ENCODE results near the gene ZBTB46.

ZBTB46 gene

DNA sequence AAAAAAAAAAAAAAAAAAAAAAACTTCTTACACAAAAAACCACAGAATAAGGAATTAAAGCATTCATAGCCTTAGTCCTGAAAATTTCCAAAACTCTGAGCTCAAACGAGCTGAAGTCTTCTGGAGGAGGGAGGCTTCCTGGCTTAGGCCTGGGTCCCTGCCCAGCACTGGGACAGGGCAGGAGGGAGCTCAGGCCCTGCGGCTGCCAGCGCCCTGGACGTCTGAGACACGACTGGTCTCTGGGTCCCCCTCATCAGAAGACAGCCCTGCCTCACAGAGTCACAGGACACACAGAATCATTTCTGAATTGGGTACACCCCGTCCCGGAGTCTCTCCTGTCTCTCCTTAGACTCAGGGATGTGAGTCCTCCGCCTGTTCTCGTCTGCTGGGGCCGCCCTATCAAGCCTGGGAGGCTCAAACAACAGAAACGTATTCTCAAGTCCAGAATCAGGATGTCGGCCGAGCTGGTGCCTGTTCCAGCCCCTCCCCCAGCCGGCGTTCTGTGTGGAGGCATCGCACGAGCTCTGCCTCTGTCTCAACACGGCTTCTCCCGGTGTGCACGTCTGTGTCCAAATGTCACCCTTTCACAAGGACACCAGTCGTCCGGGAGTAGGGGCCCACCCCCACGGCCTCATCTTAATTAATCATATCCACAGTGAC is 39.4 kb downstream of the ZBTB46 start:
- H3F3A ChIP-seq (ENCODE audit: insufficient read depth), result no peaks in the 10 kb centered on the region
- H4K20me1 ChIP-seq (ENCODE audit: low read depth, low read length), result no peaks in the 10 kb centered on the region
- H3K36me3 ChIP-seq (ENCODE audit: low read length), result no peaks in the 10 kb centered on the region
- H3K9me2 ChIP-seq (replicated peaks; ENCODE audit: insufficient read depth, low read length), result no peaks in the 10 kb centered on the region
- H3K4me2 ChIP-seq (ENCODE audit: low read depth, low read length, poor library complexity, severe bottlenecking), result no peak overlapping the region
- no peak overlapping the region for H3K9ac ChIP-seq (ENCODE audit: low read length)
- TF ChIP-seq CTCF (IDR thresholded peaks at IDR 0.05; ENCODE audit: insufficient read depth, low read length, poor library complexity, severe bottlenecking) (no peak), EZH2phosphoT487 (conservative IDR thresholded peaks at IDR 0.05; ENCODE audit: low read length) (no peak)
- no peak overlapping the region for H3K4me3 ChIP-seq (ENCODE audit: insufficient read depth, low read length, poor library complexity, severe bottlenecking)
- no peaks in the 10 kb centered on the region for H3K9me3 ChIP-seq (ENCODE audit: insufficient read depth, low read length)
- H3K27ac ChIP-seq (ENCODE audit: low read depth, low read length), result no peak overlapping the region
- no peak overlapping the region for H2AFZ ChIP-seq (ENCODE audit: low read depth, low read length, severe bottlenecking)
- no peaks in the 10 kb centered on the region for H3K79me2 ChIP-seq (ENCODE audit: insufficient read depth, low read length)
- no peaks in the 10 kb centered on the region for H3K27me3 ChIP-seq (ENCODE audit: low read length)

DNA sequence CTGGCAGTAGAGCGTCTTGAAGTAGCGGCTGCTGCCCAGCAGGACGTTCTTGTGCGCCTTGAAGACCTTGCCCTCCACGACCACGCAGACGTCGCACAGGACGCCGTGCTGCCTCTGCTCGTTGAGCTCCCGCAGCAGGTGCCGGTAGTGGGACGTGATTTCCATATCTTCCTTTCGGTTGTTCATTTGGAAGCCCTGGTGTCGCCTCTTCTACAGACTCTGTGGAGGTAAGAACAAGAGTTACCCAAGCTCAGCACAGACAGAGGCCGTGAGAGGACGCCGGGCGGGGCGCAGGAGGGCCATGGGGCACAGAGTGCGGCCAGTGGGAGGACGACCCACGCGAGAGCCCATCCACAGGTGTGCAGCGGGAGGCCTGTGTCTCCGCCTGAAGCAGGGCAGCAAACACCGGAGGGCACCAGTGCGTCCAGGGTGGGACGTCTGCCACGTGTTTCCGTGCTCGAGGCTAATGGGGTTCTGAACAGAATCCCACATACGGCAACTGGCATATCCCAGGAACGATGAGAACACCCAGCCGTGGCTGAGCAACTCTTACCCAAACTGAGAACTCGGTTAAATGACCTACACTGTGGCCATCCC is 40.4 kb downstream of the ZBTB46 start:
- H2AFZ ChIP-seq (ENCODE audit: low read depth, low read length, severe bottlenecking), result no peak overlapping the region
- no peak for TF ChIP-seq EZH2phosphoT487 (conservative IDR thresholded peaks at IDR 0.05; ENCODE audit: low read length)
- no peak for TF ChIP-seq CTCF (IDR thresholded peaks at IDR 0.05; ENCODE audit: insufficient read depth, low read length, poor library complexity, severe bottlenecking)
- H3K27me3 ChIP-seq (ENCODE audit: low read length), result no peaks in the 10 kb centered on the region
- no peaks in the 10 kb centered on the region for H3K9me2 ChIP-seq (replicated peaks; ENCODE audit: insufficient read depth, low read length)
- no peak overlapping the region for H3K4me3 ChIP-seq (ENCODE audit: insufficient read depth, low read length, poor library complexity, severe bottlenecking)
- H3K36me3 ChIP-seq (ENCODE audit: low read length), result no peaks in the 10 kb centered on the region
- H3K27ac ChIP-seq (ENCODE audit: low read depth, low read length), result no peak overlapping the region
- H3K79me2 ChIP-seq (ENCODE audit: insufficient read depth, low read length), result no peaks in the 10 kb centered on the region
- no peaks in the 10 kb centered on the region for H4K20me1 ChIP-seq (ENCODE audit: low read depth, low read length)
- H3K4me2 ChIP-seq (ENCODE audit: low read depth, low read length, poor library complexity, severe bottlenecking), result no peak overlapping the region
- H3F3A ChIP-seq (ENCODE audit: insufficient read depth), result no peaks in the 10 kb centered on the region
- H3K9ac ChIP-seq (ENCODE audit: low read length), result no peak overlapping the region
- H3K9me3 ChIP-seq (ENCODE audit: insufficient read depth, low read length), result no peaks in the 10 kb centered on the region

- H3K9me2 ChIP-seq (replicated peaks; ENCODE audit: insufficient read depth, low read length), result no peaks in the 10 kb centered on the region
- H4K20me1 ChIP-seq (ENCODE audit: low read depth, low read length), result no peaks in the 10 kb centered on the region
- H3K27me3 ChIP-seq (ENCODE audit: low read length), result no peaks in the 10 kb centered on the region
- no peaks in the 10 kb centered on the region for H3K36me3 ChIP-seq (ENCODE audit: low read length)
- TF ChIP-seq CTCF (IDR thresholded peaks at IDR 0.05; ENCODE audit: insufficient read depth, low read length, poor library complexity, severe bottlenecking) (no peak), EZH2phosphoT487 (conservative IDR thresholded peaks at IDR 0.05; ENCODE audit: low read length) (no peak)
- no peak overlapping the region for H2AFZ ChIP-seq (ENCODE audit: low read depth, low read length, severe bottlenecking)
- H3K4me3 ChIP-seq (ENCODE audit: insufficient read depth, low read length, poor library complexity, severe bottlenecking), result no peak overlapping the region
- no peaks in the 10 kb centered on the region for H3K79me2 ChIP-seq (ENCODE audit: insufficient read depth, low read length)
- no peak overlapping the region for H3K9ac ChIP-seq (ENCODE audit: low read length)
- no peak overlapping the region for H3K4me2 ChIP-seq (ENCODE audit: low read depth, low read length, poor library complexity, severe bottlenecking)
- no peak overlapping the region for H3K27ac ChIP-seq (ENCODE audit: low read depth, low read length)
- no peaks in the 10 kb centered on the region for H3F3A ChIP-seq (ENCODE audit: insufficient read depth)
- H3K9me3 ChIP-seq (ENCODE audit: insufficient read depth, low read length), result no peaks in the 10 kb centered on the region
Measured at GRCh38 chr20:63789836-63790571, 41.1 kb downstream of the ZBTB46 start.

All from SU-DHL-6 (cell line).